Skin epidermis (tissue), 12 donors: Measurements from ENCODE around the gene SPTSSB.

Experiments used
- H3K27ac ChIP-seq, 21 experiments: fragments of 200-600 bp; sonication (generic) in 11 of 21; one replicate each; pipeline ENCODE4 v1.5.0; 2020; ENCODE audit warnings: mild to moderate bottlenecking in 3 of 21, inconsistent platforms in 2 of 21, moderate library complexity in 2 of 21
- H3K4me3 ChIP-seq, 7 experiments: fragments of 200-600 bp; sonication (generic) in 2 of 7; one replicate each; pipeline ENCODE4 v1.5.0; 2020; ENCODE audit warnings: inconsistent platforms in 2 of 7, mild to moderate bottlenecking in 2 of 7, moderate library complexity in 1 of 7

The SPTSSB gene, protein sequence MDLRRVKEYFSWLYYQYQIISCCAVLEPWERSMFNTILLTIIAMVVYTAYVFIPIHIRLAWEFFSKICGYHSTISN

DNA sequence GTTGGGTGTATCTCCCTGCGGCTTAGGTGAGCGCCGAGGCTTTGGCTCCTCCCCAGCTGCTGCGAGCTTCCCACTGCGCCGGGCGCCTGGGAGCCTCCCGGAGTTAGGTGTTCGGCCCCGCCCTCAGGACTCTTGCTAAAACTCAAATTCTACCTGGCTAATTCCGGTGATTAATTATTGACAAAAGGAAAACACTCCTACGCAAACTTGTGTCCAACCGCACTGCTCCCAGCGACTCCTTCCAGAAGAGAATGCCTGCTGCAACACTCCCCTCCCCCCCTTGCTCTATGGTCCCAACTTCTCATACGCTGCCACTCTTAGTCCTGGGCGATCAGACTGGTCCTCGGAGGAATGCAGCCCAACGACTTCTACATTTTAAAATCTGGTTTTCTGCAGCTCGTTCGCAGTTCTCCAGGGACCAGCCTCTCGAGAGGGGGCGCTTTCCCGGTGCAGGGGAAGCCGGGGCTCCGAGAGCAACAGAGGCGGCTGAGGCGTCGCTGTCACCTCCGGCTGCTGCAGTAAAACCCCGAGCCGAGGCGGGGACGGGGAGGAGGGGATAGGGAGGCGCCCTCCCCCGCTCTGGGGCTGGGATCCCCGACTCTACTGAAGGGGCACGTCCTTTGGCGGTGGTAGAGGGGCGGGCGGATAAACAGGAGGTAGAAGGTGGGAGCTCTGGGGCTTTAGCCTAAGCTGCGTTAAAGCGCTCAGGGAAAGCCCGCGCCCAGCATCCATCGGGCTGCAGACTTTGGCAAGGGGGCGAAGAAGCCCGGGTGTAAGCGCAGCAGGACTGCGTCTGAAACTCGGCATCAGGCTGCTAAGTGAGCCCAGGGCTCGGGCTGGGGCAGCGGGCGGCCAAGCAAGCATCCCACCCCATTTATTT lies at the start of gene SPTSSB:
TSS of gene SPTSSB (minus strand) at position 77 of the 880 bp plus-strand sequence. CDS start 25,194 bp downstream, outside the sequence.
- Histone ChIP-seq H3K27ac (peak within 1 kb of the TSS in 19 of 21 experiments; percentile 3 to 86 (median 72)), H3K4me3 (peak within 1 kb of the TSS; percentile 30 to 55 (median 38))

DNA sequence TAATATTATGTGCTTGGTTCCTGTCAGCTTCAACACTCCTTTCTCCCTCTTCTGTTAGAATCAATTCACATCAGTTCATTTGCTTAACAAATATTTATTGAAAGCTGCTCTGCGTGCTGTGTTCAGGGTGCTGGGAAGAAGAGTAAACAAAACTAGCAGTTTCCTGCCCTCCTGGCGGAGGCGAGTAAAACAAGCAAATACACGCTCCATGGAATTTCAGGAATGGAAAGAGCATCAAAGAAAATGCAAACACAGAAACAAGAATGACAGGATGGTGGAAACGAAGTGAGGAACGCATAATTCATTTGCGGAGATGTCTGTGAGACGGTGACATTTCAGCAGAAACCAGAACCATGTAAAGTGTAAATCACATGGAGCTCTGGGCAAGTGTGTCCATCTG lies 49.4 kb upstream of the SPTSSB start:
- no peak overlapping the region for H3K4me3 ChIP-seq
- peak overlapping the region in 2 of 21 experiments; percentile 30 to 37 for H3K27ac ChIP-seq

DNA sequence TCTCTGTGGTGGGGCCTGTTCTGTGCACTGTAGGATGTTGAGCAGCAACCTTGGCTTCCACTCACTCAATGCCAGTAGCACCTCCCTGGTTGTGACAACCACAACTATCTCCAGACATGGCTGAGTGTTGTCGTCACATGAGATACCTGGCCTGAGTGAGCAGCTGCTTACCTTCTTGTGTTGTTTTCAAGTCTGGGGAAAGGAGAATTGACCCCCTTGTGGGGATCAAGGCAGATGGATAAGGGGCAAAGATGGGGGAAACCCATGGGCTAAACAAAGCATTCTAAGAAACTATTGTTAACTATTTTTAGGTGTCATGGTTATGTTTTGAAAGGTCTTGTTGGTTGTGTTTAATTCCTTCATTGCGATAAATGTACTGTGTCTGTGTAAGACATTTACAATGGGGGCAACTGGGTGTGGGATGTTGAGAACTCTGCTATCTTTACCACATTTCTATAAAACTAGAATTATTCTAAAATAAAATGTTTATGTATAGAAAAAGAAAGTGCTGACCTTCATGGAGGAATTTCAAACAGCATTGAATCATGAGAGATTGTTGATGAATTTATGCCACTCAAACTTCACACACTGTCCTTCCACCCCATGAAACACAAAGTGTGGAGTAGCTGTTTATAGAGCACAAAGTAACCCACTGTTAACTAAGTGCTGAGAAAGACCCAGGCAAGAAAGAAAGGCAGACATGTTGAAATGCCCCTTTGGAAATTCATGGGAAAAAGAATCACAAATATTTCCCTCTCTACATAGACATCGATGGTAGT lies 48.4 kb upstream of the SPTSSB start:
- peak overlapping the region in 3 of 21 experiments; percentile 16 to 45 (median 22) for H3K27ac ChIP-seq

DNA sequence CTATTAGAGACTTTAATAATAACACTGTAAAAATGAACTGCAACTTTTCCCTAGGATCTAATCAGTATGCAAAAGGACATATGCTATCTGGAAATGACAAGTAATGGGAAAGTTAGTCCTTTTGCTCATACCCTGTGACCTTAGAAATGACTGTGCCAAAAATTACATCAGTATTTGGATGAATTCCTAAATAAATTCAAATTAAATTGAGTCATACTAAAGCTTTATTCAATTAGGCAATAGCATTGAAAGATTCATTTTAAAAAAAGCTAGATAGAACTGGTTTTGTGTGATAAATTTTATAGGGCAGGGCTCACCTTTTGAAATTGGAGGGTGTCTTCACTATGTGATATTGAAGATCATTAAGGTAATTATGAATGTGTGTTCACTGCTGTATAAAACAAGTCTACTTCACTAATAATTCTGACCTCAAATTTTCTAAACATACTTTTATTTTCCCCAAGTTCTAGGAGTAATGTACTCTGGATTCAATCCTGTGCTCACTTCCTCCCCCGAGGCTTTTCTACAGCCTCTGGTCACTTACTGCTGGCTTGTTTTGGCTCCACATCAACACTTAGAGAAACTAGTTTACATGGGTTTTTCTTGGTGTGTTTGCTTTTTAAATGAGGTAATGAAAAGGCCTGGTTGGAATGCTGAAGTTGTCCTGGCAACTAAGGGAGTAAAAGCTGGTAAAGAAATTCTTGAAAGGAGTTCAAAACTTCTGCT lies 44.4 kb upstream of the SPTSSB start:
- Histone ChIP-seq H3K27ac (peak overlapping the region in 19 of 21 experiments; percentile 3 to 83 (median 64)), H3K4me3 (no peak overlapping the region)

More for the DNA sequence above, 48.4 kb upstream of the SPTSSB start:
- no peak overlapping the region for H3K4me3 ChIP-seq

DNA sequence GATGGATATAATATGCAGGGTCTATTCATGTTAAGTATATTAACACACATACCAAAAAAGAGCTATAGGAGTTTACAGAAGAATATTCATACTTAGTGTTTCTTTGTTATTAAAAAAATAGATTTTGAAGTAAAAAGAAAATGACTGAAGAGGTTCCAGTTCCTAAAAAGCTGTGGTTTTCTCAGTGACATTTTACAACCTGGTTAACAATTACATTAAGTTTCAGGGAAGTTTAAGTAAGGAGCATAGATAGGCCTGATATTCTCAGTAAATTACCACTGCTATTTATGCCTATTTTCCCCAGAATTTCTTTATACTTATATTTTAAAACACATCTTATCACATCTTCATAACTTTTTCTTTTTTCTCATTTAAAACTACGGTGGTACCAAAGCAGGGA lies 43.6 kb upstream of the SPTSSB start:
- Histone ChIP-seq H3K27ac (peak overlapping the region in 3 of 21 experiments; percentile 19 to 71 (median 47)), H3K4me3 (no peak overlapping the region)

DNA sequence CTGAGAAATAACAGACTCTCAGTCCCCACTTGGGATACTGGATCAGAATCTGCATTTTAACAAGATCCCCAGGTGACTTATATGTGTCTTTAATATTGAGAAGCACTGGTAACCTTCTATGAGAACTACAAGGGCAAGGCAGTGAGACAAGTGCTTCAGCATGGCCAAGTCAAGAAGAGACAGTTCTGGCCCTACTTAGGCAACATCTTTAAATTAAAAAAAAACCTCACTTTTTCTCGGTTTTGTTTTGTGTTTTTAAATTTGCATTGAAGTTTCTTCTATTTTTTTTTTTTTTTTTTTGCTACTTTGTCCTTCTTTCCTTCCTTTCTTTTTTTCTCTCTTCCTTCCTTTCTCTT lies 42.5 kb upstream of the SPTSSB start:
- H3K4me3 ChIP-seq = no peak overlapping the region
- H3K27ac ChIP-seq = peak overlapping the region in 3 of 21 experiments; percentile 38 to 60 (median 39)

DNA sequence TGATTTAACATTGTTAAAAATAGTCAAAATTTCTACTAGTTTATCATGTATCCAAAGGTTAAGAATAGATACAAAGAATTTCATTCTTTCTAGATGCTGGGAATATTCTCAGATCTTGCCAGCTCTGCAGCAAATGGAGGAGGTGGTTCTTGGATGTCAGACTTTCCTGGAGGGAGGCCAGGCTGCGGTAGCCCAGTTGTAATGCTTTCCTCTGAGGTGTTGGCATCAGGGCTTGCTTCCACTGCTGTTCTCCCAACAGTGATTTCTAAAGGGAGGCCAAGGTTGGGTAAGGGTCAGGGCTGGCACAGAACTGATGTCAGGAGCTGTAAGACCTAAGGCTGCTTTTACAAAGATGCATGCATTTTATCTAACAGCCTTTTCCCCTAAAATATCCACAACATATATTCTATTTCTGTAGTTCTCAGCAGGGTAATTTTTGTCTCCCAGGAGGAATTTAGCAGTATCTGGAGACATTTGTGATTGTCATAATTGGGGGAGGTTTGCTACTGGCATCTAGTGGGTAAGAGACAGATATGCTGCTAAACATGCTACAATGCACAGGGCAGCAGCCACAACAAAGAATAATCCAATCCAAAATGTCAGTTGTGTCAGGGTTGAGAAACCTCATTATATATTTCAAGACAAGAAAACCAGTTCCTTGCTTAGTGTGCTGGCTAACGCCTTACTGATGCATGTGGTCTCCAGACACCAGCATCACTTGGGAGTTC lies 42.0 kb upstream of the SPTSSB start:
- H3K4me3 ChIP-seq = no peak overlapping the region
- peak overlapping the region in 11 of 21 experiments; percentile 8 to 63 (median 38) for H3K27ac ChIP-seq

DNA sequence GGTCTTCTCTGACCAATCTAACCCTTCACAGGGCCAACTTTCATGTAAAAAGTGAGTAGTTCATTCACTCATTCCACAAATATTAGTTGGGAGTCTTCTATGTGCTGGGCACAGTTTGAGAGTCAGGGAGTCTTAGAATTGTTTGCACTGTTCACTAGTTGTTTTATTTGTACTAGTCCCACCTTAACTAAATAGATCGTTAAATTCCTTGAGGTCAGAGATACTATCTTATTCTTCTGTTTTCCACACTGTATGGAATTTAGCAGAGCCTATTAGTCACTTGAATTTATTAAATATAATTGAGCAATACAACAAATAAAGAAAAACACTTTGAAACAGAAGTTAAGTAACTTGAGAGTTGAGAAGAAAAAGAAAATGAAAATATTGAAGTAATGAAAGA lies 40.8 kb upstream of the SPTSSB start:
- peak overlapping the region in 5 of 21 experiments; percentile 19 to 56 (median 39) for H3K27ac ChIP-seq
- H3K4me3 ChIP-seq = no peak overlapping the region

DNA sequence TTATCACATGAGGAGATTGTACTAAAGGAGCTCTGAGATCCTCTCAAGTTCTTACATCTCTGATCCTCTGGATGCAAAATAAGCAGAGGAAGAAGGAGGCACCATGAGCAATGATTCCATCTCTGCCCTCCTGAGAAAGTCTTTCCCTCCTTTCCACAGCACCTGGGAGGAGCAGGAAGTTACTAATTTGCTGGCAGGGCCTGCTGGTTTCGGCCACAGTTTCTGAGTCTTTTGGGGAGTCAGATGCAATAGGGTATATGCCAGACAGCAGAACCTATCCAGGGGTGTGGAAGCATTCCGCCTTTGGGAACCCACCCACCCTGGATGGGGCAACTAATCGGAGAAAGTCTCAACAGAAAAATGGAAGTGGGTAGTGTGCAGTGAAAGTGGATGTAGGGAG lies 38.5 kb upstream of the SPTSSB start:
- Histone ChIP-seq H3K27ac (peak overlapping the region in 2 of 21 experiments; percentile 14 to 19), H3K4me3 (no peak overlapping the region)

DNA sequence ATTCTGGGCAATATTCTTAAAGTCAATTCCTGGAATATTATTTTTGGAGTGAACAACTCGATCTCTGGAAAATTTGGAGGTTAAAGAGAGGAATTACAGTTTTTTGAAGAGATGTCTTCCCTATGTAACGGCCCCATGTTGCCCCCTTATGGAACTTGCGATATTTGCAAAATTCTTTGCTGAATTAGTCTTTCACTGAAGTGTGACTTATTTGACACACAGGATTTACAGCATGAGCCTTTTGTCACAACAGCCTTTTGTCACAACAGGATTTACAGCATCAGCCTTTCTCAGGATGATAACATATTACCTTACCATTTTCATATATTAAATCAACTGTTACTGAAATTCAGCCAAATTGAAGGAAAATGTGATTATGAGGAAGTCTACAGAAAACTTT lies 37.8 kb upstream of the SPTSSB start:
- Histone ChIP-seq H3K27ac (no peak overlapping the region), H3K4me3 (no peak overlapping the region)

DNA sequence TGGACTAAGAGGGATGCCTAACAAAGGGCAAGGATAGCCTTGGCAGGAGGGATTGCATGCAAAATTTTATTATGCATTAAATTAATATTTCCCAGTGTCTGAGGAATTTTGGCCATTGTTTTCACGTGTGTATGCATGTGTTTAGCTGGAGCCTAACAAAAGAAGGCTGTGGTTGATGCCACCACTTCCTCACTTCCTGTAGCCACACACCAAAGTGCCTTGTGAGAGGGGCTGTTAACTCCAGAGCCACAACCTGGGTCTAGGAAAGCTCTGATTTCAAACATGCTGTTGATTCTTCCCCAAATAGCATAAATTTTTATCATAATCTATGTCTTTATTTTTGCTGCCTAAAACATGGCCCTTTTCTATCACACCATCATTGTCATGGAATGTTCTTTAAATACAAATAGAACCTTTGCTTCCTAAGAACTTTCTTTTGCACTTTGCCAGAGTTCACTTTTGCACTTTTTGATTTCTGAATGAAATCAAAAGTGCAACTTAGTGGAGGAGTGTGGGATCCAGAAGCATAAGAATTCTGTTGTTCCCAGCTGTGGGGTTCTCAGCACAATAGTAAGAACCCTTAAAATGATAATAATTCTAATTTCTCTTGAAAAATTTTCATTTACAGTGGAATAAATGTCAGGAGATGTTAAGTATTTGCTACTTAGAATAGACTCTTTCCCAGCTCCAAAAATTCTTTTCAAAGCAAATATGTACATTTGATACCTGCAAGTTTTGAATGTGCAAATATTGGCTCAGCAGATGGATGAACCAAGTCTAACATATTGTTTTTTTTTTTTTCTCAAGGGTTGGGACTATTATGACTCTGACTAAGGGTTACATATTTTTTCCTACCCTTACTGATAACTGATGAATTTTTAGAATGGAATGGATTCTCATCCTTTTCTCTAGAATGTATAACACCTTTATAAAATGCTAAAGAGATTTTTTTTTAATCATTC lies 35.6 kb upstream of the SPTSSB start:
- no peak overlapping the region for H3K27ac ChIP-seq
- no peak overlapping the region for H3K4me3 ChIP-seq

DNA sequence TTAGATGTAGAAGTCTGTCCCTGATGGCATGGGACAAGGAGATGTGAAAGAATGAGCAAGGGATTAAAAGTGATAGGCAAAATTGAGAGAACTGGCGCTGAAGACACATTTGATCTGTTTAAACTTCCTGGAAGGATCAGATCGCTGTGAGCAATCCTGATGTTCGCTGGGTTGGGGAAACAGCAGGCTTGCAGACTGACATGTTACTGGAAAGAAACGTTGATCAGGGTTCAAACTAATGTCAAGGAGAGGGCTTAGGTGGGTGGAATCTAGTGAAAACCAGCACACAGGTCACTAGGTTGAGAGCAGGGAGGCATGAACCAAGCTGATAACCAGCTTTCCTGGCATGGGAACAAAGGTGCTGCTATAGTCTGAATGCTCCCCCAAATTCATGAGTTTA lies 34.5 kb upstream of the SPTSSB start:
- H3K4me3 ChIP-seq = no peak overlapping the region
- H3K27ac ChIP-seq = no peak overlapping the region

DNA sequence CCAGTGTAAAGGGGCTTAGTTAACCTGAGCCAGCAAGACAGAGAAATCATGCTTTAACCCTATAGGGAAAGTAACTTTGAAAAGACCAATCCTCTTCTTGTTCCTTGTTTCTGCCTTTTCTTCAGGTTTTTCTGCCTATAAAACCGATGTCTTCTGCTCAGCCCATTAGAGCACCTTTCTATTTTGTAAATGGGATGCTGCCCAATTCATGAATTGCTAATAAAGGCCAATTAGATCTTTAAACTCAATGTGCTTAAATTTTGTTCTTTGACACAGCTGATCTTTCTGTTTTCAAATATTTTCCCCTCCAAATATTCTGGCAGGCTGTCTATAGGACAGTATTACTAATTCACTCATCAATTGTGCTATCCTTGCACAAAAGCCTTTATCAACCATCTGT lies 33.8 kb upstream of the SPTSSB start:
- Histone ChIP-seq H3K27ac (no peak overlapping the region), H3K4me3 (no peak overlapping the region)

DNA sequence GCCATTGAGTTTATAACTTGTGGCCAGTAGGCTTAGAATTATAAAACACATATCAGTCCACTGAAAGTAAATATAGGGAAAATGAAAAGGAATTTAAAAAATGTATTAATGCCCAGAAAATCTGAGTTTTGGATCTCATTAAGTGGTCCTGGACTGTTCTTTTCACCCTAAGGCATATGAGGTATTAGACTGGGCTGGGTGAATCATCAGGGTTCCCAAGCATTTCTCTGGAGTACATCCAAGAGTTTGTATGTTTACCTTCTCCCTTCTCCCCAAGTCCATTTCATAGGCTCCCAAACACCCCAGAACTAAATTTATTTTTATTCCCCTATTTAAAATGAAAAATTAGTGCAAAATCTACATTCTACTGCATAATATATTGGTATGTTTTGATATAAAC lies 31.9 kb upstream of the SPTSSB start:
- Histone ChIP-seq H3K27ac (no peak overlapping the region), H3K4me3 (no peak overlapping the region)

DNA sequence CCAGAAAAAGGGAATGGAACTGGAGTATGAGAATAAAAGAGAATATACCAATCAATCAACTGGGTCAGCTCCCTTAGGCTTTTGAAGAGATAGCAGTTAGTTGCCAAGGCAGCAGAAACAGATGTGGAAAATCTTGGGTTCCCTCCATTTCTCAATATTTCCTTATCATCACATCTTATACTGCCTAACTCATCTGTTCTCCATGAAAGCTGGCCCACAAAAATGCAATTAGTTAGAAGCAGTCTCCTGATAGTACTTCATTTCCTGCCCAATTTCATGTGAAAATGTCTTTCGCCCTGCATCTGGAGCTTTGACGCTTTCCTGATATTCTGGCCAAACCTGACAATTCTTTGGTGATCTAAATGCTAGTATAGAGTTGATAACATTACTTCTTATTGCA lies 30.1 kb upstream of the SPTSSB start:
- Histone ChIP-seq H3K4me3 (no peak overlapping the region), H3K27ac (no peak overlapping the region)

DNA sequence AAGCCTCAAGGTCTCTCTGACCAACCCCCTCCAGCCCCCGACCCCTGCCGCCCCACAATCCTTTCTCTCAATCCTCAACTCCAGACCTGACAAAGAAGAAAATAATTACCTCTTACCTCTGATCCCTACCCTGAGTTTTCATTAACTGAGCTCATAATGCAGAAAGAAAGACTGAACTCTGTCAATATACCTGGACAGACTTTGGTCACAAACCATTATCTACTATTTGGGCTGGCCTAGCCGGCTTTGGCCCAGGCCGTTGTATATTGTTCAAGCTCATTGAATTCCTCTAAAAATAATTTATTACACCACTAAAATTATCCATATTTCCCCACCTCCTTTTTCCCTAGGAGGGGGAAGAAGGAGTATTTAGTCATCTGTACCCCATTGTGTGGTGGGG lies 29.3 kb upstream of the SPTSSB start:
- Histone ChIP-seq H3K27ac (no peak overlapping the region), H3K4me3 (no peak overlapping the region)

DNA sequence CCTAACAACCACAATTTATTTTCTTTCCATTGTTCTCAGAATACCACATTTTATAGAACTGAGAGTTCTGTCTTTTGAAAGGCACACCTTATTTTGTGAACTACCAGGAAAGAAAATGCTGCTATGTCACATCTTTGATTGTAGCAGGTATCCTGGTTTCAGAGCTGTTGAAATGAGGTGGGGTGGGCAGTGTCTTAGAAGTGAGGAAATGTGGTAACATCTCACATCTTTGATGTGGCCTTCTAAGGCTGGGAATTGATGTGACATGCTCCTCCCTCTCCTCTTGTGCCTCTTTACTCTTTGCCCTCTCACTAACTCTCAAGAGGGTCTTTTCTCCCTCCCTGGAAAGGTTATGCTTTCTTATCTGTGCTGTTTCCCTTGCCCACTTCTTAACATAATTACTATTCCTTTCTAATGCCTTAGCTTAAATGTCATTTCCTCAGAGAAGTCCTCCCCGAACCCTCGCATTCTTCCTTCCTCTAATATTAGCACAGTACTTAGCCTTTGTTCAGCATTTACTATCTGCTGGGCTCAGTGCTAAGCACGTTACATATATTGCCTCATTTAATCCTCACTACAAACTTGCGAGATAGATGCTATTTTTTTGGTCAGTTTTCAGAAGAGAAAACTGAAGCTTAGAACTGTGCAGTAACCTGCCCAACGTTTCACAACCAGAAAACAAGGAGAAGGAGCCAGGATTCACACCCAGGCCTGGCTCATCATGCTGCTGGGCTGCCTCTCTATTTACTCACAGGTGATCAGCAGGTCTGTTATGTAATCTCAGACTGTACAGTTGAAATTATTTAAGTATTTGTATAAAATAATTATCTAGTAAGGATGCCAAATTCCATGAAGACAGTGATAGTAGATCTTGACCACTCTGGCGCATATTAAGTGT lies 24.0 kb upstream of the SPTSSB start:
- H3K27ac ChIP-seq = peak overlapping the region in 1 of 21 experiments; percentile 14
- no peak overlapping the region for H3K4me3 ChIP-seq
